GM12878 (cell line): ENCODE results near the gene STK35. TPM values are rescaled to one million over a fixed set of nuclear protein-coding genes. Genes with fewer than 3 reads are reported as not detected.

Source experiments
- E4F1 ChIP-seq: fragments of 450-650 bp; IDR thresholded peaks from 2 replicates; pipeline ENCODE4 v1.6.1; 2018; ENCODE audit warnings: borderline replicate concordance, mild to moderate bottlenecking; ENCODE audit not compliant: partially characterized antibody
- GATAD2B ChIP-seq: fragments of 450-650 bp; conservative IDR thresholded peaks from 2 replicates; pipeline ENCODE4 v1.6.1; 2017; ENCODE audit warnings: low read depth, mild to moderate bottlenecking, moderate library complexity
- HSF1 ChIP-seq: fragments of 150-350 bp; IDR thresholded peaks from 2 replicates; pipeline ENCODE4 v1.6.1; 2014; ENCODE audit warnings: mild to moderate bottlenecking, low read depth, low read length
- KLF5 ChIP-seq: fragments of 450-650 bp; IDR thresholded peaks from 2 replicates; pipeline ENCODE4 v1.6.1; 2014; ENCODE audit warnings: mild to moderate bottlenecking; ENCODE audit not compliant: partially characterized antibody
- RAD51 ChIP-seq: fragments of 450-650 bp; IDR thresholded peaks from 2 replicates; pipeline ENCODE4 v1.6.1; 2016; ENCODE audit warnings: moderate library complexity, mild to moderate bottlenecking, inconsistent platforms
- SUPT20H ChIP-seq: IDR thresholded peaks from 2 replicates; pipeline ENCODE4 v1.6.1; 2011; ENCODE audit warnings: low read depth, mild to moderate bottlenecking, low read length, moderate library complexity, borderline replicate concordance; ENCODE audit not compliant: control insufficient read depth
- ZBTB33 ChIP-seq: fragments of 450-650 bp; IDR thresholded peaks from 2 replicates; pipeline ENCODE4 v1.6.1; 2017; ENCODE audit warnings: mild to moderate bottlenecking
- polyA plus RNA-seq, 11 experiments: library from polyadenylated mRNA; depleted of rRNA in 4 of 11; unstranded in 6 of 11; stranded (reverse) in 5 of 11; fragments of >200 nt; fragmentation: Nextera tagmentation in 4 of 11; fragmentation: Illumina TruSeq in 1 of 11; extraction: Ambion mirVana in 4 of 11; extraction: Trizol in 1 of 11; gene quantifications; 1 replicate in 1 of 11; 2 replicates in 10 of 11; pipeline versions ENCODE4 v1.2.1 to v1.2.3, GENCODE V29; 2011 to 2016; ENCODE audit warnings: inconsistent platforms in 2 of 11, missing spikeins in 2 of 11, low read depth in 1 of 11
- total RNA-seq, 4 experiments: library from RNA; depleted of rRNA in 3 of 4; stranded (reverse); fragments of >200 nt in 3 of 4; fragmentation: Illumina TruSeq in 1 of 4; extraction: Trizol in 1 of 4; gene quantifications; 2 replicates each; pipeline versions ENCODE4 v1.2.1 to v1.2.3, GENCODE V29; 2013 to 2021

STK35 gene
- total and polyA plus RNA-seq, 10 of the 15 experiments (the other 5 are each of a cell fraction or from before 2014, with no cell fraction given): 2.9 to 19.4 (median 9.6) TPM

GRCh38 chr20:2114990-2115681 lies 13.5 kb downstream of the STK35 start (continued):
- TF ChIP-seq ZBTB33 (no peak), E4F1 (no peak), HSF1 (no peak), KLF5 (no peak), SUPT20H (no peak), RAD51 (no peak), GATAD2B (no peak)
